GM12892 (cell line): Measurements from ENCODE around the gene MRNIP.
"Not testable (repeated sequence)": the region's sequence is repeated elsewhere in the genome, so short reads cannot be mapped to it uniquely, and the experiment has no call there.

Experiments used
- DNase-seq: peaks from one replicate; pipeline ENCODE4 v3.0.0; 2011; ENCODE audit not compliant: insufficient read length
- FAIRE-seq: peaks from 2 replicates; lab custom pipeline; 2011; peaks lifted over from hg19 to GRCh38; lab: Jason Lieb, UNC
- POLR2A ChIP-seq: IDR thresholded peaks from 2 replicates; pipeline ENCODE4 v1.6.1; 2011; ENCODE audit warnings: low read depth, low read length, control low read depth
- POLR2AphosphoS5 ChIP-seq: IDR thresholded peaks from 2 replicates; pipeline ENCODE4 v1.6.1; 2011; ENCODE audit warnings: low read depth, low read length, control low read depth
- TAF1 ChIP-seq: IDR thresholded peaks from 2 replicates; pipeline ENCODE4 v1.6.1; 2011; ENCODE audit warnings: low read depth, mild to moderate bottlenecking, control low read depth, low read length, borderline replicate concordance

Gene MRNIP

DNA sequence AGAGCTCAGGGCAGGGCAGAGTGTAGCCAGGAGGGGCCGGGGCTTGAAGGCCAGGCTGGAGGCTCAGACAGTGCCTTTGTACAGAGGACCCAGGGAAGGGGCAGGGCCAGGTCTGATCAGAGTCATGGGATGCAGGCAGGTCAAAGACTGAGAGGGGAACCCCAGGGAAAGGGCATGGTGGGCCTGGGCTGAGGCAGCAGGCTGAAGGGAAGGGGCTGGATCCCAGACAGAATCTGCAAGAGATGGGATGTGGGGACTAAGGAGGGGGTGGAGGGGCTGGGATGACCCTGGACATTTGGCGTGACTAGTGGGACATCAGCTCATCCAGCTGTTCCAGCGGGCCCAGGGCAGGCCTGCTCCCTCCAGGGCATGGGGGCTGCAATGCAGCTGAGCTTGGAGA lies 15.5 kb upstream of the MRNIP start:
- DNase-seq (no peak), FAIRE-seq (no peak)
- TF ChIP-seq POLR2AphosphoS5 (no peak), TAF1 (no peak), POLR2A (no peak)

DNA sequence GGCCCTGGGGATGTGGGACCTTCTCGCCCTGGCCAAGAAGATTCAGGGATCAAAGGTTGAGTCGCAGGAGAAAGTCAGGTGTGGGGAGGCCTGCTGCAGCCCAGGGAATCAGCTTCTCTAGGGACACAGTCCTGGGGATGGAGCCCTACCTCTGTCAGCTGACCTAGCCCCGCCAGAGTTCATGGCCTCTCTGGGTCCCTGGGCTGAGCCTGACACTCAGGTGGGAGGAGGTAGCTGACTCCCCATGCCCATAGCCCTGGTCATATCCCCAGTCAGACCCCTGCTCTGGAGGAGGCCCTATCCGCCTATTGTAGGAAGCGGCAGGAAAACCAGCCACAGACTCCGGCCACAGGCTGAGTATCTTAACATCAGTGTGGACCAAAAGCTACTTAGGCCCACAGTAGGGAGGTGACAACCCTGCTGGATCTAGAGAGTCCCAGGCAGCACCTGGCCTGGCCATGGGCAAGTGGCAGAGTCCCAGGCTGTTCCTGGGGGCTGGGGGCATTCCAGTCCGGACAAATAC lies 15.0 kb upstream of the MRNIP start:
- DNase-seq, result no peak
- no peak for FAIRE-seq
- TF ChIP-seq TAF1 (no peak), POLR2A (no peak), POLR2AphosphoS5 (no peak)

DNA sequence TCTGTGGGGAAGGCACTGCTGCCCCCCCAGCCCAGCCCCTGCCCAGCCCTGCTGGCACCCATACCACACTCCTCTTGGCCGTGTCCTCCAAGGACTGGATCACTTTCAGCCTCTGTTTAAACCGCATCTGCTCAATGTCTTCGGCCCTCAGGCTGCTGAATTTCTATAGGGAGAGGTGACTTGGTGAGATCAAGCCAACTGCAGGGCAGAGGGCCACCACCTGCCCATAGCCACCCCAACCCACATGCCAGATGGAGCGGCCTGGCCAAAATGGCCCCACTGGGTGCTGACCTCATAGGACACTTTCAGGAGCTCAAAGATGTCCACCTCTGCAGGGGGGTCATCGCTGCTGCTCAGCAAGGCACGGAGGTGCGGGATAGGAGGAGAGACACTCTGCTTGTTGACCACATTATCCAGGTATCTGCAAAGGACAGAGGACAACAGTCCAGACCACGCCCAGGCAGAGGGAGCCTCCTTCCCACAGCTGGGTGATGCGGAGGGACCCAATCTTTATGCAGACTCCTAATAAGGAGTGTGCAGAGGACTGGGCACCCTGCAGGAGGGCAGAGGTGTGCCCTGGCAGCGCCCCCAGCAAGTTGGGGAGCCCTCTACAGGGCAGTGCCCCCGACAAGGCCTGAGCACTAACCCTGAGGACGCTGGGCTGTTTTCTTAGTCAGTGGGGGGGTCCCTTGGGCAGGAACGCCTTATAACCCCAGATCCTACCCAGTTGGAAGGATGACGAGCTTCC lies 14.4 kb upstream of the MRNIP start:
- FAIRE-seq (no peak), DNase-seq (no peak)
- TF ChIP-seq POLR2A (no peak), POLR2AphosphoS5 (no peak)

DNA sequence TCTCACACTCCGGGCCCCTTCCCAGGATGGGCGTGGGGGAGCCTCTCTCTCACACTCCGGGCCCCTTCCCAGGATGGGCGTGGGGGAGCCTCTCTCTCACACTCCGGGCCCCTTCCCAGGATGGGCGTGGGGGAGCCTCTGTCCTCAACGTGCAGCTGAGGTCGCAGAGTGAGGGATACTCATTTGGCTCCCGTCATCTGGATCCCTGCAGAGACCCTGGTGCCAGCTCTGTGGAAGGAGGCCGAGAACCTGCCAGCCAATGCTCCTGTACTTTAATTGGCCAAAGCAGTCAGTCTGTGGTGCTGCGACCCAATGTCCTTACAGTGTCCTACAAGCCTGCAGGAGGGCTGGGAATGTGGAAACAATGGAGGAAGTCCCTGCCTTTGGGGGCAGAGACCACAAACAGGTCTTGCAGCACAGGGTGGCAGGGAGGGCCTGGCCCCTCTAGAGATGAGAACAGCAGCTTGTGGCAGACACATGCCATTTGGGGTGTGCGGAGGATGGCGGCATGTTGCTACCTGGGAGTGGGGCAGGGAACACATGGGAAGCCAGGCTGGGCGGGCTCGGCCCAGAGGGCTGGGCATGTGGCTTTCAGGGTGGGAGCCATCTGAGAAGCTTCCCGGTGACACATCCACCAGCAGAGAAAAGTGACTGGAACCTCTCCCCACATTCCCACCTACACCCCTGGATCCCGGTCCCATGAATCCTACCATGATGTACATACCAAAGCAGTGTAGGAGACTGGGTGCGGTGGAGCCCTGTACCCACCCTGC lies 13.6 kb upstream of the MRNIP start:
- TF ChIP-seq POLR2AphosphoS5, result no peak
- no peak for TF ChIP-seq TAF1
- TF ChIP-seq POLR2A, result no peak
- DNase-seq (no peak), FAIRE-seq (no peak)

DNA sequence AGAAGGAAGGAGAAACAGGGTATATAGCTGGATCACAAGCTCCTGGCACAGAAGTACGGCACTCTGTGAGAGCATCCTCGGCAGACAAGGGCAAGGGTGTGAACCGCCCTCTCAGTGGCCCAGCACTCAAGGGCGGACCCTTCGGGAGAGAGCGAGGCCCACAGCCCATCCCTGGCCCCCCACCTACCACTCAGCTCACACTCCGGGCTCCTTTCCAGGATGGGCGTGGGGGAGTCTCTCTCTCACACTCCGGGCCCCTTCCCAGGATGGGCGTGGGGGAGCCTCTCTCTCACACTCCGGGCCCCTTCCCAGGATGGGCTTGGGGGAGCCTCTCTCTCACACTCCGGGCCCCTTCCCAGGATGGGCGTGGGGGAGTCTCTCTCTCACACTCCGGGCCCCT lies 12.9 kb upstream of the MRNIP start:
- DNase-seq, FAIRE-seq: not testable (repeated sequence)

DNA sequence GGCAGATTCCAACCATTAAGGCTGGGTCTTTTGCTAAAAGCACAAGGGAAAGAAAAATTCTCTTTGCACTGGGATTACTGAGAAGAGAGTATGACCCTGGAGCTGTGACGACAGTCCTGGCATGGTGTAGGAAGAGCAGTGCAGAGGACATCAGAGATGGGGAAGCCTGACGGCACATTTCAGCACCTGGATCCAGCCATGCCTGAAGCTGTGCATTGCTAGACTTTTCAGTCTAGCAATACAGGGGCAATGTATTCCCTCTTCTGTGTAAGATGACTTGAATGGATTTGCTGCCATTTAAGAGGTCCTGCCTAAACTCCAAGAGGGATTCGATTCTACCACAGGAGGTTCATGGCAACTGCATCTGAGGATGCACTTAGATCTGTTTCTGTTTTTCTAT lies 12.3 kb upstream of the MRNIP start:
- DNase-seq (no peak), FAIRE-seq (no peak)
- TF ChIP-seq POLR2A, result no peak
- TF ChIP-seq POLR2AphosphoS5, result no peak
- no peak for TF ChIP-seq TAF1

DNA sequence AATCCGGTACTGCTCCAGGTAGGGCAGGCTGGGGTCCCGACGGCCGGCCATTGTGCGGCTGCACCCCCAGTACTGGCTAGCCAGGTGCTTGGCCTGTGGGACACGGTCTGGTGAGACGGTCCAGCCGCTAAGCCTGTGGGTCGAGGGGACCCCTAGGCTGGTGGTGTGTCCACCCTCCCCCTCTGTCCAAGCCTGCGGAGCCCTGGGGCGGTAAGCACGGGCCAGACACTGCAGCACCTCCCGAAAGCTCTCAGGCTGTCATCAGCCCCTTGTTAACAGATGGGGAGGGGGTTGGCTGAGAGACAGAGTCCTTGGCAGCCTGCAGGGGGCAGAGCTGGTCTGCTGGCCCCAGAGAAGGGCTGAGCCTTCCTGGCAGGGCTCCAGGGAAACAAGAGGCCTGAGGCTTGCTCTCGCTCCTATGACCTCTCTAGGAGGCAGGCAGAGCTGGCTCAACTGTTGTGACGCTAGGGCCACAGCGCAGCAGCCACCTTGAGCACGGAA lies 11.8 kb upstream of the MRNIP start:
- TF ChIP-seq TAF1 (no peak), POLR2AphosphoS5 (no peak), POLR2A (no peak)
- no peak for DNase-seq
- FAIRE-seq, result no peak

DNA sequence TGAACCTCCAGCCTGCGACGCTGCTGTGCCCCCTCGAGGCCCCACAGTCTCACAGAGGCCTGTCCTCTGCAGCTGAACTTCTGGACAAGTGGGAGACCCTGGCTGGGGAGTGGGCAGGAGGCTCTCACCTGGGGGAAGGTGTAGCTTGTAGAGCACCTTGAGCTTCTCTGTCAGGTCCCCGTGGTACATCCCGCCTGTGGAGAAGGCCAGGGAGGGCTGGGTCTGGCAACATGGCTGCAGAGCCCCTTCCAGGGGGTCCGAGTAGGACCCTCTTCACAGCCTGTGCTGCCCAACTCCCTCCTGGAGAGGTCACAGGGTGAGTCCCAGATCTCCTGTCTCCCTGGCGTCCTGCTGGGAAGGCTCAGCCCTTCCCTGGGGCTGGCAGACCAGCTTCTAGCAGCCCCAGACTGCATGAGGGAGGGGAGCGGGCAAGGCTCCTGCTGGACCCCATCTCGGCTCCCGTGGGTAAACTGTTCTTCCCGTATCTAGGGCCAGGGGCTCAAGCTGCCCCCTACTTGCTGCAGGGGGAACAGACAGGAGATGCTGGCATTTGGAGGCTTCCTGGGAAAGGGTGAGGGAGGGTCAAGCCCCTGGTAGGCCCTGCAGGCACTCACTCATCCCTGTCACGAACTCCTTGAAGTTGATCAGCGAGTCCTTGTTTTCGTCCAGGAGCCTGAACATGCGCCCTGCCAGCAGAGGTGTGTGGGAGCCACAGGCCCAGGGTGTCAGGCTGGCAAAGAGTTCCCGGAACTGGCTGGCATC lies 11.2 kb upstream of the MRNIP start:
- DNase-seq (no peak), FAIRE-seq (no peak)
- no peak for TF ChIP-seq POLR2A
- no peak for TF ChIP-seq TAF1
- TF ChIP-seq POLR2AphosphoS5, result no peak

DNA sequence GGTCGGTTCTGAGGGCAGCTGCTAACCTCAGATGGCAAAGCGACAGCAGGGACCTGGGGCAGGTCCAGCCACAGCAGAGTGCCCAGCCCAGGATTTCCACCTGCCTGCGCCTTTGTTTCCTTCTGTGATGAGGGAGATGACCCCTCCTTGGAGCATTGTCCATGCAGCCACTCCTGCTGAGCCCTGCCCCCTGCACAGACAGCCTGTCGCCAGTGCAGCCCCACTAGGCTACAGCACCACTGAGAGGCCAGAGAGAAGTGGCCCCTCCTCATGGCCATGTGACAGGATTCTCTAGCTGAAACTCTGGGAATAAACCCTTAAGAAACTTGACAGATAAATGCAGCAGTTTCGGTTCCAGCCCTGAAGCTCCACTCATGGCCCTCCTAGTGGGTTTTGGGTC lies 10.5 kb upstream of the MRNIP start:
- DNase-seq, result no peak
- TF ChIP-seq TAF1, result no peak
- no peak for TF ChIP-seq POLR2AphosphoS5
- no peak for TF ChIP-seq POLR2A
- FAIRE-seq, result no peak

DNA sequence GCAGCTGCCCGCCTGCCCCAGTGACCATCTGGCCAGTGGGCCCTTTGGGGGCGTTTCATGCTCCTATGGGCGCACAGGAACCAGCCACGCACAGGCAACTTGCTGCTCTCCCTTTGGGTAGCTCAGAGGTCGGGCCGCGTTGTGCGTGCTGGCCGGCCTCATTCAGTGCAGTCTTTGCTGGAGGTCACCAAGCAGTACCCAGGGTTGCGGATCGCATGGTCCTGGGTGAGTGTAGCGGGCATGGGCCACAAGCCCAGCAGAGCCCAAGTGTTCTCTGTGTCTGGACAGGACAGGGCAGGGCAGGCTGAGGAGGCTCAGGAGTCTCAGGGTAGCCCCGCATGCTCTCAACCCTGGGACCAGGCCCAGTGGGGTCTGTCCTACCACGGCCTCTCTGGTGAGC lies 9.9 kb upstream of the MRNIP start:
- no peak for TF ChIP-seq POLR2AphosphoS5
- TF ChIP-seq TAF1, result no peak
- TF ChIP-seq POLR2A, result no peak
- FAIRE-seq (no peak), DNase-seq (no peak)

DNA sequence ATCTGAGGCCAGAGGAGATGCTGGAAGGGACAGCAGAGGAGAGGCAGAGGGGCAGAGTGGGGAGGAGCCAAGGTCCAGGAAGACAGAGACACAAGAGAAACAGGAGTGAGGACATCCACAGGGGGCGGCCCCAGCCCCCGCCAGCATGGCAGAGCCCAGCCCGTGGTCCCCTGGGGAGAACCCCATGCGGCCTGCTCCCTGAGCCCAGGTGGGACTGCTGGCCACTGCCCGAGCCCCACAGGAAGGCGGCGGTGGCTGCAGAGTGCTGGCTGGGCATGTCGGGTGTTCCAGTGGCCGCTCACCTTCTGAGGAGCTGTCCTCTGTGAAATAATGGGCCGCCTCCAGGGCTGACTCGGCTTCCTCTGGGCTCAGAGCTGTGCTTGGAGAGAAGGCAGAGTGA lies 8.9 kb upstream of the MRNIP start:
- DNase-seq, result no peak
- TF ChIP-seq POLR2AphosphoS5, result no peak
- TF ChIP-seq TAF1, result no peak
- TF ChIP-seq POLR2A, result no peak
- no peak for FAIRE-seq

DNA sequence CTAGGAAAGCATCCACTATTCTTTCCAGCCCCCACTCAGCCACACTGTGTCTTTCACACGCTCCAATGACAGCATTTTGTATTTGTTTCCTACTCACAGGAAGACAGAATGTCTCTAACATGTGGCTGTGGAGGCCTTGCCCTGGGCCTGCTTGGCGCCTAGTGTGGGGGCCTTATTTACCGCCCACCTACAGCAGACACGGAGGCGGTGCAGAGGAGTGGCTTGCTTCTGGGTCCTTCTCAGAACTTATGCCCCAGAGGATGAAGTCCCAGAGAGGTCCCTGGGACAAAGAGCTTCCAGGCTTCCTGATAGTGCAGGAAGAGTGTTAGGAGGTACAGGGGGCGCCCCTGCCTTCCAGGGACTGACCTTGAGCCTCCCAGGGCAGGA lies 8.5 kb upstream of the MRNIP start:
- DNase-seq, result no peak
- no peak for FAIRE-seq
- TF ChIP-seq POLR2AphosphoS5 (no peak), POLR2A (no peak), TAF1 (no peak)
